ENCODE data around the gene XPOT. TPM values are rescaled to one million over a fixed set of nuclear protein-coding genes. Genes with fewer than 3 reads are reported as not detected.

Gene XPOT
- total RNA-seq, 1 experiment from 2014 or later = 62.0 TPM

GRCh38 chr12:64500394-64500793, 96.2 kb downstream of the XPOT start:
- no peaks in the 10 kb centered on the region for H3K4me1 ChIP-seq (ENCODE audit: insufficient read depth, low read length)
- H4K20me1 ChIP-seq (ENCODE audit: low read length) = no peaks in the 10 kb centered on the region
- intact Hi-C loops (cut with micrococcal nuclease) = no loop called here
- no TSS peak for BruUV-seq (replicated peaks)
- H3K27me3 ChIP-seq (ENCODE audit: low read length) = no peaks in the 10 kb centered on the region
- ATAC-seq (no peak), DNase-seq (no peak)
- H3F3A ChIP-seq (ENCODE audit: low read length, unreplicated experiment) = no peaks in the 10 kb centered on the region
- H3K9me2 ChIP-seq (replicated peaks; ENCODE audit: low read length) = no peaks in the 10 kb centered on the region
- H3K27ac ChIP-seq (ENCODE audit: low read length) = no peak overlapping the region
- no peaks in the 10 kb centered on the region for H3K79me2 ChIP-seq (ENCODE audit: low read length)
- ChIA-PET CTCF (no interaction called here), POLR2A (ENCODE audit: unreplicated experiment) (no interaction called here)
- no peak overlapping the region for H2AFZ ChIP-seq (ENCODE audit: low read length)
- no peak overlapping the region for H3K4me3 ChIP-seq (ENCODE audit: low read length)
- no peak overlapping the region for H3K4me2 ChIP-seq (ENCODE audit: low read length)
- TF ChIP-seq CTCF (conservative IDR thresholded peaks at IDR 0.05; ENCODE audit: low read depth, low read length) (no peak), EZH2 (IDR thresholded peaks at IDR 0.05; ENCODE audit: low read length, unreplicated experiment) (no peak)
- peaks cover 36% of the 10 kb centered on the region for H3K36me3 ChIP-seq (ENCODE audit: low read depth, low read length)
- no peaks in the 10 kb centered on the region for H3K9me3 ChIP-seq (ENCODE audit: low read length)
- H3K9ac ChIP-seq (ENCODE audit: low read length) = no peak overlapping the region

Other genes starting within 250 kb of the XPOT start
- 11.9 and 16.4 TPM in 2 replicates for gene KICS2, start 182.1 kb upstream of the XPOT start, total RNA-seq (2014; rRNA removed)
- 5.7 and 8.1 TPM in 2 replicates for gene C12orf56, start 13.6 kb upstream of the XPOT start, total RNA-seq (2014; rRNA removed)
- 23.1 and 23.7 TPM in 2 replicates for gene TBK1, start 47.7 kb downstream of the XPOT start, total RNA-seq (2014; rRNA removed)
- 13.4 and 19.1 TPM in 2 replicates for gene RASSF3, start 206.1 kb downstream of the XPOT start, total RNA-seq (2014; rRNA removed)

Measured in PC-3 (cell line).